GM12892 (cell line): ENCODE measurements around the gene ATP10A.

ENCODE experiments used
- POLR2AphosphoS5 ChIP-seq: IDR thresholded peaks from 2 replicates; pipeline ENCODE4 v1.6.1; 2011; ENCODE audit warnings: low read depth, low read length, control low read depth
- TAF1 ChIP-seq: IDR thresholded peaks from 2 replicates; pipeline ENCODE4 v1.6.1; 2011; ENCODE audit warnings: low read depth, mild to moderate bottlenecking, control low read depth, low read length, borderline replicate concordance

GRCh38 chr15:25697586-25697985, 165.5 kb downstream of the ATP10A start:
- TF ChIP-seq TAF1 (no peak), POLR2AphosphoS5 (no peak)
